ENCODE measurements around the gene CDS1. TPM values are rescaled to one million over a fixed set of nuclear protein-coding genes. Genes with fewer than 3 reads are reported as not detected.

The CDS1 gene
- total and polyA plus RNA-seq, 8 donors, result 2.7 to 7.1 (median 4.4) TPM

- ATAC-seq (no peak), FAIRE-seq (no peak), DNase-seq (no peak)
- H3K27ac ChIP-seq, result no peak overlapping the region
- no peak overlapping the region for H3K4me3 ChIP-seq
- intact Hi-C loops (cut with DNase I), result no loop called here
- 87 to 88% methylated on average over 1 of the region's 1 CpG for WGBS, 2 donors
- TF ChIP-seq, protein P1, sequence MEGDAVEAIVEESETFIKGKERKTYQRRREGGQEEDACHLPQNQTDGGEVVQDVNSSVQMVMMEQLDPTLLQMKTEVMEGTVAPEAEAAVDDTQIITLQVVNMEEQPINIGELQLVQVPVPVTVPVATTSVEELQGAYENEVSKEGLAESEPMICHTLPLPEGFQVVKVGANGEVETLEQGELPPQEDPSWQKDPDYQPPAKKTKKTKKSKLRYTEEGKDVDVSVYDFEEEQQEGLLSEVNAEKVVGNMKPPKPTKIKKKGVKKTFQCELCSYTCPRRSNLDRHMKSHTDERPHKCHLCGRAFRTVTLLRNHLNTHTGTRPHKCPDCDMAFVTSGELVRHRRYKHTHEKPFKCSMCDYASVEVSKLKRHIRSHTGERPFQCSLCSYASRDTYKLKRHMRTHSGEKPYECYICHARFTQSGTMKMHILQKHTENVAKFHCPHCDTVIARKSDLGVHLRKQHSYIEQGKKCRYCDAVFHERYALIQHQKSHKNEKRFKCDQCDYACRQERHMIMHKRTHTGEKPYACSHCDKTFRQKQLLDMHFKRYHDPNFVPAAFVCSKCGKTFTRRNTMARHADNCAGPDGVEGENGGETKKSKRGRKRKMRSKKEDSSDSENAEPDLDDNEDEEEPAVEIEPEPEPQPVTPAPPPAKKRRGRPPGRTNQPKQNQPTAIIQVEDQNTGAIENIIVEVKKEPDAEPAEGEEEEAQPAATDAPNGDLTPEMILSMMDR (IDR thresholded peaks at IDR 0.05), result no peak
- no peaks in the 10 kb centered on the region for H3K36me3 ChIP-seq
- H3K4me1 ChIP-seq, result no peaks in the 10 kb centered on the region
- no peaks in the 10 kb centered on the region for H3K9me3 ChIP-seq
- no peaks in the 10 kb centered on the region for H3K27me3 ChIP-seq
Measured at GRCh38 chr4:84648178-84648577, 65.3 kb downstream of the CDS1 start.

DNA sequence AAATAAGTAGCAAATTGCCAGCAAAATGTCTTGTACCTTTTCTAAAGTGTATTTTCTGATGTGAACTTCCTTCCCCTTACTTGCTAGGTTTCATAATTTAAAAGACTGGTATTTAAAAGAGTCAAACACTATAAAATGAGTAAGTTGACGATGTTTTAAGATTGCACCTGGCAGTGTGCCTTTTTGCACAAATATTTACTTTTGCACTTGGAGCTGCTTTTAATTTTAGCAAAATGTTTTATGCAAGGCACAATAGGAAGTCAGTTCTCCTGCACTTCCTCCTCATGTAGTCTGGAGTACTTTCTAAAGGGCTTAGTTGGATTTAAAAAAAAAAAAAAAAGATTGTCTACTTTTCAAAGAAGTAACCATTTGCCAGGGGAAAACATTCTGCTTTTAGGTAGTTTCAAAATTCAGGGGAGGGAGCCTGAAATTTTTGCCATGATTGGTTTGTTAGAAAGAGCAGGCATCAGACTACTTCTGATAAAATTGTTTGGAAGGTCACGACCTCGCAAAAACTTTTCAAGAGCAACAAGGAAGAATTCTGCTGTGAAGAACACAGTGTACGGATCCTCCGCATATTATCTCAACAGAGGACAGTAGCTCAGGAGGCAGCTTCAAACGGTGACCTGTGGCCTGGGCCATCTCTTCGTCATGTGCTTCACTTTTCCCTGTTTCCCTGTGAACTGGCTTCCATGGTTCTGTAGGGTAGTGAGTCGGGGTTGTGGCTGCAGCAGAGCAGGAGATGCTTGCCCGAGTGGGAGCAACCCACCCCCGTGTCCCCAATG, 66.1 kb downstream of the CDS1 start:
- H3K4me1 ChIP-seq, result no peaks in the 10 kb centered on the region
- FAIRE-seq (peak; percentile 49), ATAC-seq (peak in 2 of 4 donors; percentile 30 to 37), DNase-seq (no peak)
- no peaks in the 10 kb centered on the region for H3K36me3 ChIP-seq
- no peak overlapping the region for H3K27ac ChIP-seq
- intact Hi-C loops (cut with DNase I), result no loop called here
- H3K4me3 ChIP-seq, result no peak overlapping the region
- no peaks in the 10 kb centered on the region for H3K9me3 ChIP-seq
- TF ChIP-seq, protein P1 (IDR thresholded peaks at IDR 0.05), result no peak
- H3K27me3 ChIP-seq, result no peaks in the 10 kb centered on the region
- WGBS, 2 donors, result 72 to 80% methylated on average over 10 of the region's 10 CpGs

- 98 to 100% methylated on average over 1 of the region's 1 CpG for WGBS, 2 donors
- Histone ChIP-seq H3K4me3 (no peak overlapping the region), H3K9me3 (no peaks in the 10 kb centered on the region), H3K36me3 (no peaks in the 10 kb centered on the region), H3K4me1 (no peaks in the 10 kb centered on the region), H3K27ac (no peak overlapping the region), H3K27me3 (no peaks in the 10 kb centered on the region)
- no peak for DNase-seq
- FAIRE-seq, result no peak
- no peak for ATAC-seq
- intact Hi-C loops (cut with DNase I), result no loop called here
- TF ChIP-seq, protein P1 (IDR thresholded peaks at IDR 0.05), result no peak
Measured at GRCh38 chr4:84651499-84651898, 68.6 kb downstream of the CDS1 start.

DNA sequence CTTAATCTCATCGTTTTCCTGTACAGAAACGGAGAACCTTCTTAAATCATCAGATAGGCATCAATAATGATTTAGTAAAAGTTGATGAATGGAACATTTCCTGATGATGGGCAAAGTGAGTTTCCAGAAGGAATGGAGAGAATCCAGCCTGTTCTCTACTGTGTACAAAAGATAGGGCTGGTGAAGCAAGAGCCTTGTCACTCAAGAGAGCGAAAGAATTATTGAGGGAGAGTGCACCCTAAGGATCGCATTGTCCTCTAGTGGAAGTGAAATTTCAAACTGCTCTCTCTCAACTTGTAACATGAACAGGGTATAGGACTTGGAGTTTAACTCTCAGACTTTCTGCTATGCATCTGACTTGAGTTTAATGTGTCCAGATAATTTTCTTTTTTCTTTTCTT, 69.6 kb downstream of the CDS1 start:
- no peaks in the 10 kb centered on the region for H3K27me3 ChIP-seq
- H3K27ac ChIP-seq, result no peak overlapping the region
- H3K36me3 ChIP-seq, result no peaks in the 10 kb centered on the region
- H3K9me3 ChIP-seq, result no peaks in the 10 kb centered on the region
- ATAC-seq (no peak), DNase-seq (no peak), FAIRE-seq (no peak)
- intact Hi-C loops (cut with DNase I), result no loop called here
- no peak overlapping the region for H3K4me3 ChIP-seq
- TF ChIP-seq, protein P1 (IDR thresholded peaks at IDR 0.05), result no peak
- no peaks in the 10 kb centered on the region for H3K4me1 ChIP-seq
- WGBS, 2 donors, result 87 to 93% methylated on average over 4 of the region's 4 CpGs

GRCh38 chr4:84660606-84661005, 77.7 kb downstream of the CDS1 start:
- no peaks in the 10 kb centered on the region for H3K27me3 ChIP-seq
- ATAC-seq (no peak), DNase-seq (no peak), FAIRE-seq (no peak)
- TF ChIP-seq, protein P1 (IDR thresholded peaks at IDR 0.05), result no peak
- no peaks in the 10 kb centered on the region for H3K4me1 ChIP-seq
- no peaks in the 10 kb centered on the region for H3K9me3 ChIP-seq
- H3K27ac ChIP-seq, result no peak overlapping the region
- 89 to 93% methylated on average over 3 of the region's 3 CpGs for WGBS, 2 donors
- intact Hi-C loops (cut with DNase I), result no loop called here
- no peak overlapping the region for H3K4me3 ChIP-seq
- H3K36me3 ChIP-seq, result no peaks in the 10 kb centered on the region

All from pancreas (tissue), 10 donors.